NCI-H526 (cell line): Measurements from ENCODE around the gene HSPA1L.
"Not testable (repeated sequence)": the region's sequence is repeated elsewhere in the genome, so short reads cannot be mapped to it uniquely, and the experiment has no call there.

ENCODE experiments used
- DNase-seq, 2 experiments: peaks; one replicate each; lab custom pipeline; 2025; lab: John Stamatoyannopoulos, UW

HSPA1L gene

DNA sequence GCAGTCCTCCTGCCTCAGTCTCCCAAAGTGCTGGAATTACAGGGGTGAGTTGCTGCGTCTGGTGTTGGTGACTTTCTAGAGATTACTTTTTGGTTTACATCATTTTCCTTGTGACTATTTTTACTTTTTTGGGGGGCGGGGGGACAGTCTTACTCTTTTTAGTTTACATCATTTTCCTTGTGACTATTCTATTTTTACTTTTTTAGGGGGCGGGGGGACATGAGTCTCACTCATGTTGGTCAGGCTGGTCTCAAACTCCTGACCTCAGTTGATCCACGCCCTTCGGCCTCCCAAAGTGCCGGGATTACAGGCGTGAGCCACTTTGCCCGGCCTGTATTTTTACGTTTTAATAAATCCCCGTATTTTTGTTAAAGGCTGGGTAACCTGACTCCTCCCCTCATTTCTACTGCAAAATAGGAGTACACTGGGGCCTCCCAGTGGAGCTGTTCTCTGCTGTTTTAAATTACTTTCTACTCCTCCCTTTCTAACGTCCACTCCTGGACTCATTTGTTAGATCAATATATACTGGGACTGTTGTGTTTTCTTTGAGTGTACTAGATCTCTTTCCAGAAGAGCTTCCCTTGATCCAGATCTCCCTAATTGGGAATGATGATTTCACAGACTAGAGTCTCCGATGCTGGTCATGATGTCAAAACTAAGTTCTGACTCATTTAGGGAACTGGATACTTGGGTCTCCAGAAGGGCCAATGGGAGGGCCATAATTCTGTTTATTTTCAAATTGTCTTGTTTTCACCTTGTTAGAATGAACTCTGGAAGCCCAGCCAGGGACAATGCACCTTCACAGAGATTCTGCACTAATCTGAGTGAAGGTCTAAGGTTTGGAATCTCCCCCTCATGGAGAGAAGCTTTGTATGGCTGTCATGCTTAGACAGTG is 21.6 kb upstream of the HSPA1L start:
- DNase-seq: no peak

DNA sequence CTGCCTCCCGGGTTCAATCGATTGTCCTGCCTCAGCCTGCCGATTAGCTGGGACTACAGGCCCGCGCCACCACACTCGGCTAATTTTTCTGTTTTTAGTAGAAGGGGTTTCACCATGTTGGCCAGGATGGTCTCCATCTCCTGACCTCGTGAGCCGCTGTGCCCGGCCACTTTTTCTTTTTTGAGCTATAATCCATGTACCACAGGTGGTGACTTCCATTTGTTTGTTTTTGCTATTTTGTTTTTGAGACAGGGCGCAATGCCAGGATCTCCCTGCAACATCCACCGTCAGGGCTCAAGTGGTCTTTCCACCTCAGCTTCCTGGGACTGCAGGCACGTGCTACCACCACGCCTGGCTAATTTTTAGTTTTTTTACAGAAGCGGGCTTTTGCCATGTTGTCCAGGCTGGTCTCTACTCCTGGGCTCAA is 21.0 kb upstream of the HSPA1L start:
- DNase-seq: no peak

DNA sequence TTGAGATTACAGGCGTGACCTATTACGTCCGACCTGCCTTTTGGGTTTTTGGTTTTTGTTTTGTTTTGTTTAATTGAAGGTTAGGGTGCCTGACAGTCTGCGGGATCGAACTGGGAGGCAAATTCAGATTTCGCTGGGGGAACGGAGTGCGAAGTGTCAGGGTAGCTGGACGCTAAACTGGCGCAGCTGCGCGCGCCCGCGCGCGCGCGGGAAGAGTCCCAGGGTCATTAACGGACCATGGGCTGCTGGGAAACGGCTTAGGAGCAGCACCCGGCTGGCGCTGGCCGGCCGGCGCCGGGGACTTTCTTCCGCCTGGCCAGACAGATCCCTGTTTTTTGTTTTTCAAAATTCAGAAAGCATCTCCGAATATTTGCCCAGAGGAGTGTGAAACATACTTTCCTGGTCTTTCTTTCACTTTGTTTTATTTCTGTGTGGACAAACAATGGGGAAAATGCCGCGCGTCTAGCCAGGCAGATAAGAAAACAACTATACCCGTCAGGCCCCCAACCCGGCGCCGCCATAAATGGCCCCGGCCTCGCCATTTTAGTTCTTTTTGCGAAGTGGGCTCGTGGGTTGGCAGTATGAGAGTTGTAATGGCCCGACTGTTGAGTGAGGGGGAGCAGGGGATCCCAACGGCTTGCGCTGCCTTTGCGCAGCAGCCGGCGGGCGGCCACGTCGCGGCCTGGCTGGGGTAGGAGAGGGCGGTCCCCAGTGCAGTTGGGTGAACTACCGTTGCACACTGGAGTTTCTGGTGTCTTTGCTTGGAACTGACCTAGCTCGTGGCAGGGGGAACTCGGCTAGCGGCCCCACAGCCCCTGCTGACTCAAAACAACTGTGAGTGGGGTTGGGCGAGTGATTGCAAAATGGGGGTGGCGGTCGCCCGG is 19.5 kb upstream of the HSPA1L start:
- DNase-seq: peak; percentile 84 to 96

DNA sequence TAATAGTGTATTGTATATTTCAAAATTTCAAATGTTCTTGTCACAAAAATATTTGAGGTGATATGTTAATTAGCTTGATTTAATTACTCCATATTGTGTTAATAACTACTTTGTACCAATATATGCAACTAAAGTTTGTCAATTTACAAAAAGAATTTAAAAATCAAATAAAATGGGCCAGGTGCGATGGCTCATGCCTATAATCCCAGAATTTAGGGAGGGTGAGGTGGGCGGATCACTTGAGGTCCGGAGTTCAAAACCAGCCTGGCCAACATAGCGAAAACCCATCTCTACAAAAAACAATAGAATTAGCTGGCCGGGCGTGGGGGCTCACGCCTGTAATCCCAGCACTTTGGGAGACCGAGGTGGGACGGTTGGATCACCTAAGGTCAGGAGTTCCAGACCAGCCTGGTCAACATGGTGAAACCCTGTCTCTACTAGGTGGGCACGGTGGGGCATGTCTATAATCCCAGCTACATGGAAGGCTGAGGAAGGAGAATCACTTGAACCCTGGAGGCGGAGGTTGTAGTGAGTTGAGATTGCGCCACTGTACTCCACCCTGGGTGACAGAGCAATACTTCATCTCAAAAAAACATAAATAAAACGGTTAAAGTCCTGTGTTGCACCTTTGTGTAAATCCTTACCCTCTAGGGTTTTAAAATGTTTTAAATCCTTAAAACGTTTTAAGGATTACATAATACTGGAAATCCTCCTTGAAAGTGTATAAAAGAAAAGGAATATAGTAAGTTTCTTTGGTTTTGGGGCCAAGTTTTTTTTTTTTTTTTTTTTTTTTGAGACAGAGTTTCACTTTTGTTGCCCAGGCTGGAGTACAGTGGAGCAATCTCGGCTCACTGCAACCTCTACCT is 16.5 kb upstream of the HSPA1L start:
- no peak for DNase-seq

DNA sequence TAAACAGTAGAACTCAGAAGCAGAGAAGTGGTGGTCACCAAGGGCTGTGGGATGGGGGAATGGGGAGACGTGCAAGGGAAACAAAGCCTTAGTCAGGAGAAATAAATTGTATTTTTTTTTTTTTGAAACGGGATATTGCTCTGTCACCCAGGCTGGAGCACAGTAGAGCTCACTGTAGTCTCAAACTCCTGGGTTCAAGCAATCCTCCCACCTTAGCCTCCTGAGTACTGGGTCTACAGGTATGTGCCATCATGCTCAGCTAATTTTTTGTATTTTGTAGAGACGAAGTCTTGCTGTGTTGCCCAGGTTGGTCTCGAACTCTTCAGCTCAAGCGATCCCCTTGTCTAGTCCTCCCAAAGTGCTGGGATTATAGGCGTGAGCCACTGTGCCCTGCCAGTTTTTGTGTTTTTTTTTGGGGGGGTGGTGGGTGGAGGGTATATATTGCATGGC is 15.8 kb upstream of the HSPA1L start:
- DNase-seq: no peak

DNA sequence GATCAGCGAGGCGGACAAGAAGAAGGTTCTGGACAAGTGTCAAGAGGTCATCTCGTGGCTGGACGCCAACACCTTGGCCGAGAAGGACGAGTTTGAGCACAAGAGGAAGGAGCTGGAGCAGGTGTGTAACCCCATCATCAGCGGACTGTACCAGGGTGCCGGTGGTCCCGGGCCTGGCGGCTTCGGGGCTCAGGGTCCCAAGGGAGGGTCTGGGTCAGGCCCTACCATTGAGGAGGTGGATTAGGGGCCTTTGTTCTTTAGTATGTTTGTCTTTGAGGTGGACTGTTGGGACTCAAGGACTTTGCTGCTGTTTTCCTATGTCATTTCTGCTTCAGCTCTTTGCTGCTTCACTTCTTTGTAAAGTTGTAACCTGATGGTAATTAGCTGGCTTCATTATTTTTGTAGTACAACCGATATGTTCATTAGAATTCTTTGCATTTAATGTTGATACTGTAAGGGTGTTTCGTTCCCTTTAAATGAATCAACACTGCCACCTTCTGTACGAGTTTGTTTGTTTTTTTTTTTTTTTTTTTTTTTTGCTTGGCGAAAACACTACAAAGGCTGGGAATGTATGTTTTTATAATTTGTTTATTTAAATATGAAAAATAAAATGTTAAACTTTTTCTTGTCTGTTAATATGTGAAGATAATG is 14.7 kb upstream of the HSPA1L start:
- peak; percentile 35 to 61 for DNase-seq

DNA sequence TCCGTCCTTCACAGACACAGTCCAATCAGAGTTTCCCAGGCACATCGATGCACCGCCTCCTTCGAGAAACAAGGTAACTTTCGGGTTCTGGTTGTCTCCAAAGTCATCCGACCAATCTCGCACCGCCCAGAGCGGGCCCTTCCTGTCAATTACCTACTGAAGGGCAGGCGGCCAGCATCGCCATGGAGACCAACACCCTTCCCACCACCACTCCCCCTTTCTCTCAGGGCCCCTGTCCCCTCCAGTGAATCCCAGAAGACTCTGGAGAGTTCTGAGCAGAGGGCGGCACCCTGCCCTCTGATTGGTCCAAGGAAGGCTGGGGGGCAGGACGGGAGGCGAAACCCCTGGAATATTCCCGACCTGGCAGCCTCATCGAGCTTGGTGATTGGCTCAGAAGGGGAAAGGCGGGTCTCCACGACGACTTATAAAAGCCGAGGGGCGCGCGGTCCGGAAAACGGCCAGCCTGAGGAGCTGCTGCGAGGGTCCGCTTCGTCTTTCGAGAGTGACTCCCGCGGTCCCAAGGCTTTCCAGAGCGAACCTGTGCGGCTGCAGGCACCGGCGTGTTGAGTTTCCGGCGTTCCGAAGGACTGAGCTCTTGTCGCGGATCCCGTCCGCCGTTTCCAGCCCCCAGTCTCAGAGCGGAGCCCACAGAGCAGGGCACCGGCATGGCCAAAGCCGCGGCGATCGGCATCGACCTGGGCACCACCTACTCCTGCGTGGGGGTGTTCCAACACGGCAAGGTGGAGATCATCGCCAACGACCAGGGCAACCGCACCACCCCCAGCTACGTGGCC is 12.4 kb upstream of the HSPA1L start, which contains the start of gene HSPA1B:
Gene HSPA1B, plus strand, starts transcription at position 453 of the 794 bp plus-strand sequence. Its CDS starts 213 bp downstream, at position 666.
- peak; percentile 99 for DNase-seq

DNA sequence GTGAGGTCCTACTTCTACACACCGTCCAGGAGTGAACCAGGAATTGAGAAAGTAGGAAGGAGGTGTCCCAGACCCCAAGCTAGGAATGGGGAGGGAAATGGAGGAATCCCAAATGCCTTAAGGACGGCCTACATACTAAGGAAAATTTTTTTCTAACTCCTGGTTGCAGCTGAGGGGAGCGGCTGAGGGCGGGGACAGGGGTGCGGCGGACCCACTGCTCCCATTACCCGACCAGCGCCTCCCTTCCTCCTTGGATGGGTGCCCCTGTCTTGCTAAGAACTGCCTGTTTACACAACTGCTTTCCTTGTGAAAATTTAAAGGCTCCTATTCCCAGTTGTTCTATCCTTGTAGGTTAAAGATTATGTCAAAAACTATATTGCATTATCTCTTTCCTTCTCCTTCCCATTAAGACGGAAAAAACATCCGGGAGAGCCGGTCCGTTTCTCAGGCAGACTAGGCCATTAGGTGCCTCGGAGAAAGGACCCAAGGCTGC is 11.8 kb upstream of the HSPA1L start:
- DNase-seq: peak in 1 of 2 experiments; percentile 77

DNA sequence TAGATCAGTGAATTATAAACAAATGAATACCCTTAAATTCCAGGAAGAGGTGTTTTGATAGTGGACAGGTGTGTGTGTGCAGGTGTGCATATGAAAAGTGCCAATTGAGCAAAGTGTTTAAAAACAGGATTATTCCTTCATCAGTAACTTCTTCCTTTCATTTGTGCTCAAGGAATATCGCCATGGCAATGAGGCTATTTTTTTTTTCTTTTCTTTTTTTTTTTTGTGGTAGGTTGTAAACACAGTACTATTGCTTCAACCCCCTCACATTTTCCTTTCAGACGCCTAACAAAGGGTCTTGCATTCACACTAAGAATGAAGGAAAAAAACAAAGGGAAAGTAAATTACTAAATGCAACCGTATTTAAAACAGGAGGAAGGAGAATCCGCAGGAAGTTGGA is 10.5 kb upstream of the HSPA1L start:
- no peak for DNase-seq

DNA sequence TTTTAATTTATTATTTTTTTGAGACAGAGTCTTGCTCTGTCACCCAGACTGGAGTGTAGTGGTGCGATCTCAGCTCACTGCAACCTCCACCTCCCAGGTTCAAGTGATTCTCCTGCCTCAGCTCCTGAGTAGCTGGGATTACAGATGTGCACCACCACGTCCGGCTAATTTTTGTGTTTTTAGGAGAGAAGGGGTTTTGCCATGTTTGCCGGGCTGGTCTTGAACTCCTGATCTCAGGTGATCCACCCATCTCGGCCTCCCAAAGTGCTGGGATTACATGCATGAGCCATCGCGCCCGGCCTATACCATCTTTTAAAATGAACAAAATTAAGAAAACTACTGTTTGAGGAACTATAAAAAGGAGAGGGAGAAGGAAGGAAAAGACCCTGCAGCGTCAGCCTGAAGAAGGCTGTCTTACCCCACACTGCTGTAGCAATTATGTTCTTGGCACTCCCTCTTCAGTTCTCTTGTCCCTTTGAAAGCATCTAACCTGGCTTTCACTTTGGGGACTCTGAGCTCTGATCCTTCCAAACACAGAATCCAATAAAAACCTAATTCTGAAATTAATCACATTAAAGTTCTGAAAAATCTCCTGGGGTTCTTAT is 8.6 kb upstream of the HSPA1L start:
- not testable (repeated sequence) for DNase-seq

DNA sequence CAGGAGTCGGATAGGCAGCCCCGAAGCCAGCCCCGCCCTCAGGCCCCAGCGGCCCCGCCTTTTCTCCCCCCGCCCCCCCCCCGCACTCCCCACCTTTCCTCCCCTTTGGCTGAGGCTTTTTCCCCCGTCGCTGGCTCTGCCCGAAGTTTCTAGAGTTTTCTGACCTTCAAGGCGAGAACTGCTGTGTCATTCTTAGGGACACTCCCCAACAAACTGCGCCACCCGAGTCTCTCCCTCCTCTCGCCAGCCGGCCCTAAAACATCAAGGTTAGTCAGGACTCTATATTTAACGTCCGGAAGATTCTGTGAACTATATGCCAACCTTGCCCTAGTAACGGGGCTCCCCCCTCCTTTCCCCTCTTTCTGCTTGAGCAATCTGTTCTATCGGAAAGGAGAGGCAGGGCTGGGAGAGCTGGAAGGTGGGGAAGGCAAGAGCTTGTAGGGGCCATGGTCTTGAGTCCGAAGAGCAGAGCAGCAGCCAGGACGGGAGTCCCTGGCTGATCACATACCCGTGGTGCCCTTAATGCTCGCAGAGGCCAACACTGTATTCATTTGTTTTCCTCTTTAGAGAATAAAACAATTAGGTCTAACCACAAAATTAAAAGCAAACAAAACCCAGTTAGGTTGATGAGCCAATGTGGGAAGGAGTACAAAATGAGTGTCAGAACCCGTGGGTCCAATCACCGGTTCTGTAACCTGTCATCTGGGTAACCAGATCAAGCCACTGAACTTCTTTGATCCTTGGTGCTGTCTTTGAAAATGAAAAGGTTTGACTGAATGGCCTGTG is 7.1 kb upstream of the HSPA1L start:
- peak in 1 of 2 experiments; percentile 65 for DNase-seq

DNA sequence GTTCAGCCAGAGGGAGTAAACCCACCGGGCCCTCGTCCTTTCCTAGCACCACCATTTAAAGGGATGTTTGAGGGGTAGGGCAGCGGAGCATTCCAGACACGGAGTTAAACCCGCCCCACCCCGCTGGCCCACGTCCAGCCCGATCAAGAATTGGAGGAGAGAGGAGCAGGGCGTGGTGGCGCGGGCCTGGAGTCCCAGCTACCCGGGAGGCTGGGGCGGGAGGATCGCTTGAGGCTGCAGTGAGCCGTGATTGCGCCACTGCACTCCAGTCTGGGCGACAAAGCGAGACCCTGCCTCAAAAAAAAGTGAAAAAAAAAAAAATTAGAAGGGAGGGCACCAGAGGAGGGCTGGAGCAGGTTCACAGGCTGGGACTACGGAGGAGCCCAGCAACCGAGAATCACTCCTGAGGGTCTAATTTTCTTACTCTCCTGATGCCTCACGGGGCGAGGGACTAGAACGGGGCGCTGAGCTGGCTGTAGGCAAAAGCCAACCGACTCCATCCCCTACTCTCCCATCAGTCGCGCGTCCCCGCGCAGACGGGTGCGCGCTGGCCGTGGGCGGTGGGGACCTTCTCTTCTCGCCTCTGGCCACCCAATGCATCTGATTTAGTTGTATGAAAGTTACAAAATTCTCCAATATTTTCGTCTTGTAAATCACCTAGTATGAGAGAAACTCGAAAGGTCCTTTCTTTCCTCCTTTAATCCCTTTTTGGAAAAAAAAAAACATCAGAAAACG is 6.4 kb upstream of the HSPA1L start:
- DNase-seq: peak; percentile 35 to 79

DNA sequence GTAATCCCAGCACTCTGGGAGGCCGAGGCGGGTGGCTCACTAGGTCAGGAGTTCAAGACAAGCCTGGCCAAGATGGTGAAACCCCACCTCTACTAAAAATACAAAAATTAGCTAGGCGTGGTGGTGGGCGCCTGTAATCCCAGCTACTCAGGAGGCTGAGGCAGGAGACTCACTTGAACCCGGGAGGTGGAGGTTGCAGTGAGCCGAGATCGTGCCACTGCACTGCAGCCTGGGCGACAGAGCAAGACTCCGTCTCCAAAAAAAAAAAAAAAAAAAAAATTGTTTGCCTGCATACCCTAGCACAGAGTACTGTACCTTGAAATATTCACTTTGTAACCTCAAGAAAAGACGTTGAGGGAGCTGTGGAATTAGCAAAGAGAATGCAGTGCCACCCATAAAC is 5.3 kb upstream of the HSPA1L start:
- DNase-seq: not testable (repeated sequence)

DNA sequence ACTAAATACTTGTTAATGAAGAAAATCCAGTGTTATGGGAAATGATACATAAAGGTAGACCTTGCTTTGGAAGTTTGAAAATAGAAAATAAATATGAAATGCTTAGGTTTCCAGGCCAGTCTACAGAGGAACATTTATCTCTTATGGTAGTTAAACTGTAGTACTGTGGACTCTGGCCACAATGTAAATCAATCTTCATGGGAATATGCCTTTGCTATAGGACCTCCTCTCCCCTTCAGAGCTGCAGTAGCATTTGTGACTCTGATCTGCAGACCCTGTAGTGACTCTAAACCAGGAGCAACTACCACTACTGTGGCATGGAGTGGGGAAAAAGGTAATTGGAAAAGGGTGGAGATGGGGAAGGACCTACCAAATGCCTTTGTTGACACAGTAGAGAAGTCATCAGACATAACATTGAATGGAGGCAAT is 4.8 kb upstream of the HSPA1L start:
- DNase-seq: peak in 1 of 2 experiments; percentile 17

DNA sequence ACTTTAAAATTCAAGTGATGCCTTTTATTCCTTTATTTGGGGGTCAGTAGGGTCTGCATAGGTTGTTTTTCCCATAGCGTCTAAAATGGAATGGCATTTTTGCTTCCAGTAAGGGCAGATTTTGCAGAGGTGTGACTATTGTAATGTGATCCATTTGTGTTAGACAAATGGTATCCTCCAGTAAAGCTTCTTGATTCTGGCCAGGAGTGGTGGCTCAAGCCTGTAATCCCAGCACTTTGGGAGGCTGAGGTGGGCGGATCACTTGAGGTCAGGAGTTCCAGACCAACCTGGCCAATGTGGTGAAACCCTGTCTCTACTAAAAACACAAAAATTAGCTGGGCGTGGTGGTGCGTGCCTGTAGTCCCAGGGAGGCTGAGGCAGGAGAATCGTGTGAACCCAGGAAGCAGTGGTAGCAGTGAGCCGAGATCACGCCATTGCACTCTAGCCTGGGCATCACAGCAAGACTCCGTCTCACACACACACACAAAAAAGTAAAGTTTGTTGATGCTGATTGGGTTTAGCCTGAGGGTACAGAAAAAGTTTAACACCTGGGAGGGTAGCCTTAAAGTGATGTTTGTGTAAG is 2.9 kb upstream of the HSPA1L start:
- not testable (repeated sequence) for DNase-seq

DNA sequence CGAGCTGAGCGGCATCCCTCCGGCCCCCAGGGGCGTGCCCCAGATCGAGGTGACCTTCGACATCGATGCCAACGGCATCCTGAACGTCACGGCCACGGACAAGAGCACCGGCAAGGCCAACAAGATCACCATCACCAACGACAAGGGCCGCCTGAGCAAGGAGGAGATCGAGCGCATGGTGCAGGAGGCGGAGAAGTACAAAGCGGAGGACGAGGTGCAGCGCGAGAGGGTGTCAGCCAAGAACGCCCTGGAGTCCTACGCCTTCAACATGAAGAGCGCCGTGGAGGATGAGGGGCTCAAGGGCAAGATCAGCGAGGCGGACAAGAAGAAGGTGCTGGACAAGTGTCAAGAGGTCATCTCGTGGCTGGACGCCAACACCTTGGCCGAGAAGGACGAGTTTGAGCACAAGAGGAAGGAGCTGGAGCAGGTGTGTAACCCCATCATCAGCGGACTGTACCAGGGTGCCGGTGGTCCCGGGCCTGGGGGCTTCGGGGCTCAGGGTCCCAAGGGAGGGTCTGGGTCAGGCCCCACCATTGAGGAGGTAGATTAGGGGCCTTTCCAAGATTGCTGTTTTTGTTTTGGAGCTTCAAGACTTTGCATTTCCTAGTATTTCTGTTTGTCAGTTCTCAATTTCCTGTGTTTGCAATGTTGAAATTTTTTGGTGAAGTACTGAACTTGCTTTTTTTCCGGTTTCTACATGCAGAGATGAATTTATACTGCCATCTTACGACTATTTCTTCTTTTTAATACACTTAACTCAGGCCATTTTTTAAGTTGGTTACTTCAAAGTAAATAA is 2.2 kb upstream of the HSPA1L start:
- not testable (repeated sequence) for DNase-seq

DNA sequence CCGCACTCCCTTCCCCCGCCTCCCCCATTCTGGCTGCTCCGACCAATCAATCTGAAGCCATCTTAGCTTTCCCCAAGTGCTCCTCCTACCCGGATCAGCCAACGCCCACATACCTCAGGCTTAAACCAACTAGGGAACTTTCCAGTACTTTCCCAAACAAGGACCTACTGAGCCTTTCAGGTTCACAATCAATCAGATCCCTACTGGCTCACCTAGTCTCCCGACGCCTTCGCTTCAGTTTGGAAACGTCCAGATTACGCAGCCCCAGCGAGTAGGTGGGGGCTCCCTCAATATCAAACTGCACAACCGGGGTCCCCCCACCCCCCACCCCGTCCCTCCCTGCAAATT is 432 bp downstream of the HSPA1L start:
- DNase-seq: peak; percentile 96 to 97
